B cell (primary cell): ENCODE measurements around the gene ACACB. TPM values are rescaled to one million over a fixed set of nuclear protein-coding genes. Genes with fewer than 3 reads are reported as not detected.

Experiments used
- ATAC-seq: fragments of 200-7000 bp; cut with Tn5 transposase; one replicate; pipeline ENCODE4 v1.10.0; 2021; ENCODE audit warnings: low read depth, mild to moderate bottlenecking, moderate number of reproducible peaks, moderate library complexity
- CTCF ChIA-PET: fragments of 350-600 bp; sonication (Branson Sonifier 250); formaldehyde crosslinking; loops from one replicate; lab custom pipeline; 2021; ENCODE audit warnings: antibody characterized with exemption, inconsistent platforms; lab: Charles Lee
- POLR2A ChIA-PET: fragments of 350-600 bp; sonication (Branson Sonifier 250); formaldehyde crosslinking; loops from one replicate; lab custom pipeline; 2021; ENCODE audit warnings: antibody characterized with exemption; lab: Charles Lee
- DNase-seq: peaks from one replicate; pipeline ENCODE4 v3.0.0; 2013
- H2AFZ ChIP-seq: 2 replicates; pipeline ENCODE4 v1.6.1; 2012; ENCODE audit warnings: mild to moderate bottlenecking, low read depth, low read length; ENCODE audit not compliant: insufficient read depth, poor library complexity, severe bottlenecking
- H3K27ac ChIP-seq, 2 donors: 1 replicate in 1 of 2; 2 replicates in 1 of 2; pipeline ENCODE4 v1.5.1; 2012 to 2013; ENCODE audit warnings: low read length in 2 of 2, mild to moderate bottlenecking in 2 of 2, moderate library complexity in 1 of 2
- H3K27me3 ChIP-seq, 4 experiments: fragments of 200-600 bp in 1 of 4; sonication (generic) in 1 of 4; replicated peaks in 1 of 4; 1 replicate in 2 of 4; 2 replicates in 2 of 4; pipeline versions ENCODE4 v1.6.1 to v1.7.0; 2013 to 2016; ENCODE audit warnings: low read length in 3 of 4, mild to moderate bottlenecking in 2 of 4, mixed read lengths in 1 of 4, moderate library complexity in 1 of 4; ENCODE audit not compliant: insufficient read depth in 4 of 4, control insufficient read depth in 3 of 4; ENCODE audit errors: control extremely low read depth in 1 of 4
- H3K36me3 ChIP-seq, 2 experiments: replicated peaks in 1 of 2; 1 replicate in 1 of 2; 2 replicates in 1 of 2; pipeline versions ENCODE4 v1.6.1 to v1.7.1; 2013; ENCODE audit warnings: low read length in 1 of 2; ENCODE audit not compliant: insufficient read depth in 2 of 2, control insufficient read depth in 1 of 2; ENCODE audit errors: control extremely low read depth in 1 of 2, extremely low read depth in 1 of 2
- H3K4me1 ChIP-seq, 2 donors: fragments of 200-600 bp in 1 of 2; sonication (generic) in 1 of 2; 1 replicate in 1 of 2; 2 replicates in 1 of 2; pipeline versions ENCODE4 v1.5.1 to v1.6.1; 2013 to 2017; ENCODE audit warnings: low read length in 2 of 2; ENCODE audit not compliant: control insufficient read depth in 2 of 2, insufficient read depth in 2 of 2
- H3K4me2 ChIP-seq: replicated peaks from 2 replicates; pipeline ENCODE3; 2012; ENCODE audit warnings: mild to moderate bottlenecking, low read depth, low read length; ENCODE audit not compliant: poor library complexity, severe bottlenecking
- H3K4me3 ChIP-seq, 5 experiments: fragments of 200-600 bp in 1 of 5; sonication (generic) in 1 of 5; 1 replicate in 3 of 5; 2 replicates in 2 of 5; pipeline versions ENCODE4 v1.5.1 to v1.7.0; 2011 to 2016; ENCODE audit warnings: low read length in 4 of 5, mild to moderate bottlenecking in 4 of 5, low read depth in 2 of 5, control low read depth in 1 of 5, moderate library complexity in 1 of 5; ENCODE audit not compliant: insufficient read depth in 1 of 5; ENCODE audit errors: control extremely low read depth in 1 of 5, extremely low read depth in 1 of 5
- H3K79me2 ChIP-seq: fragments of 200-600 bp; sonication (generic); one replicate; pipeline ENCODE4 v1.6.0; 2016; ENCODE audit warnings: low read length; ENCODE audit not compliant: control insufficient read depth, insufficient read depth
- H3K9ac ChIP-seq: fragments of 200-600 bp; sonication (generic); 2 replicates; pipeline ENCODE4 v1.6.1; 2017; ENCODE audit warnings: mild to moderate bottlenecking, low read length, moderate library complexity
- H3K9me3 ChIP-seq, 3 donors: one replicate each; pipeline versions ENCODE4 v1.6.1 to v1.7.1; 2013; ENCODE audit warnings: low read length in 2 of 3; ENCODE audit not compliant: control insufficient read depth in 2 of 3, insufficient read depth in 1 of 3; ENCODE audit errors: control extremely low read depth in 1 of 3
- H4K20me1 ChIP-seq: 2 replicates; pipeline ENCODE4 v1.6.0; 2012; ENCODE audit warnings: mild to moderate bottlenecking, low read length; ENCODE audit not compliant: insufficient read depth, control insufficient read depth, poor library complexity, severe bottlenecking
- H3K27ac Mint-ChIP-seq: one replicate; pipeline ENCODE4 v1.8.0; 2021; ENCODE audit warnings: mixed read lengths
- H3K27me3 Mint-ChIP-seq: one replicate; pipeline ENCODE4 v1.8.0; 2021; ENCODE audit warnings: mixed read lengths
- H3K4me1 Mint-ChIP-seq: one replicate; pipeline ENCODE4 v1.8.0; 2021; ENCODE audit warnings: mixed read lengths
- H3K4me3 Mint-ChIP-seq: one replicate; pipeline ENCODE4 v1.8.0; 2021; ENCODE audit warnings: mixed read lengths
- H3K9me3 Mint-ChIP-seq: one replicate; pipeline ENCODE4 v1.8.0; 2022; ENCODE audit warnings: mixed read lengths; ENCODE audit not compliant: insufficient read depth
- EZH2 ChIP-seq: IDR thresholded peaks from 2 replicates; pipeline ENCODE4 v1.6.1; 2012; ENCODE audit warnings: borderline replicate concordance, low read depth, mild to moderate bottlenecking, moderate library complexity, low read length; ENCODE audit not compliant: insufficient read depth, poor library complexity, severe bottlenecking
- WGBS: methylation state at CpG from one replicate; pipeline ENCODE4 v1.1.5; 2013; ENCODE audit warnings: missing lambda C conversion rate; ENCODE audit not compliant: insufficient coverage; 5-methylcytosine and 5-hydroxymethylcytosine counted together
- intact Hi-C: fragments of 100-400 bp; cut with micrococcal nuclease; formaldehyde crosslinking; loops from one replicate; pipeline ENCODE4 v1.10.0; 2022
- polyA plus RNA-seq: library from polyadenylated mRNA; depleted of rRNA; stranded (reverse); fragments of >200 nt; gene quantifications from 2 replicates; pipeline ENCODE4 v1.2.3, GENCODE V29; 2012
- total RNA-seq, 2 donors: library from RNA; stranded (reverse); fragments of 120-200 nt in 1 of 2; gene quantifications; 1 replicate in 1 of 2; 2 replicates in 1 of 2; pipeline versions ENCODE4 v1.2.3 to v1.2.4, GENCODE V29; 2013 to 2022
- TF ChIP-seq, protein P1 (sequence below): fragments of 200-600 bp; IDR thresholded peaks from one replicate; pipeline ENCODE4 v1.8.0; 2022; ENCODE audit warnings: antibody characterized with exemption, mild to moderate bottlenecking

Gene ACACB
- total and polyA plus RNA-seq, 2 donors (not counting 1 experiment from before 2014, with no cell fraction given), result 7.4 to 27.5 TPM

GRCh38 chr12:109201496-109201885 is 85.1 kb downstream of the ACACB start:
- no peak overlapping the region for H3K27ac Mint-ChIP-seq
- ATAC-seq, result no peak
- no peak overlapping the region for H3K4me3 Mint-ChIP-seq

DNA sequence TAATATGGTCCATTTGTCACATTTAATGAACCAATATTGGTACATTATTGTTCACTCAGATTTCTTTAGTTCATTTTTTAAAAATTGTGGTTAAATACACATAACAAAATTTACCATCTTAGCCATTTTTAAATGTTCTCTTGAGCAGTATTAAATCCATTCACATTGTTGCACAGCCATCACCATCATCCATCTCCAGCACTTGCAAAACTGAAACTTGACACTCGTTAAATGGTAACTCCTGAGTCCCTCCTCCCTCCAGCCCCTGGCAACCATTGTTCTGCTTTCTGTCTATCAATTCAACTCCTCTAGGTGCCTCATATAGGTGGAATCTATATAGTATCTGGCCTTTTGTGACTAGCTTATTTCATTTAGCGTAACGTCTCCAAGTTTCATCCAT is 86.4 kb downstream of the ACACB start:
- no peak overlapping the region for H3K4me2 ChIP-seq
- no peaks in the 10 kb centered on the region for H3K79me2 ChIP-seq
- no peak for ATAC-seq
- no peaks in the 10 kb centered on the region for H3K4me1 Mint-ChIP-seq
- no peaks in the 10 kb centered on the region for H3K36me3 ChIP-seq
- no peaks in the 10 kb centered on the region for H3K4me1 ChIP-seq
- H4K20me1 ChIP-seq, result no peaks in the 10 kb centered on the region
- H2AFZ ChIP-seq, result no peak overlapping the region
- ChIA-PET POLR2A (no interaction called here), CTCF (no interaction called here)
- no peaks in the 10 kb centered on the region for H3K27me3 ChIP-seq
- H3K27ac ChIP-seq, result no peak overlapping the region
- no CpG with 5 or more reads among the region's 3 CpGs for WGBS
- TF ChIP-seq EZH2, result no peak
- TF ChIP-seq, protein P1, sequence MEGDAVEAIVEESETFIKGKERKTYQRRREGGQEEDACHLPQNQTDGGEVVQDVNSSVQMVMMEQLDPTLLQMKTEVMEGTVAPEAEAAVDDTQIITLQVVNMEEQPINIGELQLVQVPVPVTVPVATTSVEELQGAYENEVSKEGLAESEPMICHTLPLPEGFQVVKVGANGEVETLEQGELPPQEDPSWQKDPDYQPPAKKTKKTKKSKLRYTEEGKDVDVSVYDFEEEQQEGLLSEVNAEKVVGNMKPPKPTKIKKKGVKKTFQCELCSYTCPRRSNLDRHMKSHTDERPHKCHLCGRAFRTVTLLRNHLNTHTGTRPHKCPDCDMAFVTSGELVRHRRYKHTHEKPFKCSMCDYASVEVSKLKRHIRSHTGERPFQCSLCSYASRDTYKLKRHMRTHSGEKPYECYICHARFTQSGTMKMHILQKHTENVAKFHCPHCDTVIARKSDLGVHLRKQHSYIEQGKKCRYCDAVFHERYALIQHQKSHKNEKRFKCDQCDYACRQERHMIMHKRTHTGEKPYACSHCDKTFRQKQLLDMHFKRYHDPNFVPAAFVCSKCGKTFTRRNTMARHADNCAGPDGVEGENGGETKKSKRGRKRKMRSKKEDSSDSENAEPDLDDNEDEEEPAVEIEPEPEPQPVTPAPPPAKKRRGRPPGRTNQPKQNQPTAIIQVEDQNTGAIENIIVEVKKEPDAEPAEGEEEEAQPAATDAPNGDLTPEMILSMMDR, result no peak
- no peak overlapping the region for H3K4me3 Mint-ChIP-seq
- H3K9me3 ChIP-seq, result no peaks in the 10 kb centered on the region
- no peak for DNase-seq
- H3K9me3 Mint-ChIP-seq, result no peaks in the 10 kb centered on the region
- H3K27ac Mint-ChIP-seq, result no peak overlapping the region
- intact Hi-C loops, result no loop called here
- no peak overlapping the region for H3K9ac ChIP-seq
- no peak overlapping the region for H3K4me3 ChIP-seq
- no peaks in the 10 kb centered on the region for H3K27me3 Mint-ChIP-seq

More at GRCh38 chr12:109201496-109201885, 85.1 kb downstream of the ACACB start:
- intact Hi-C loops, result no loop called here
- Histone ChIP-seq H2AFZ (no peak overlapping the region), H3K27ac (no peak overlapping the region), H3K4me1 (no peaks in the 10 kb centered on the region), H3K36me3 (no peaks in the 10 kb centered on the region), H3K9me3 (peaks cover 0 to 5% (median under 1%) of the 10 kb centered on the region in 3 donors), H4K20me1 (no peaks in the 10 kb centered on the region), H3K4me3 (no peak overlapping the region), H3K79me2 (no peaks in the 10 kb centered on the region), H3K9ac (no peak overlapping the region), H3K4me2 (no peak overlapping the region), H3K27me3 (no peaks in the 10 kb centered on the region)
- CTCF ChIA-PET, result no interaction called here
- H3K9me3 Mint-ChIP-seq, result no peaks in the 10 kb centered on the region
- H3K4me1 Mint-ChIP-seq, result no peaks in the 10 kb centered on the region
- TF ChIP-seq, protein P1, result no peak
- no peak for TF ChIP-seq EZH2
- POLR2A ChIA-PET, result no interaction called here
- DNase-seq, result no peak
- no peaks in the 10 kb centered on the region for H3K27me3 Mint-ChIP-seq
- WGBS, result 96% methylated on average over 17 of the region's 17 CpGs
